Stomach (tissue), 4 donors: ENCODE measurements around the gene STARD5.

Experiments
- CTCF ChIP-seq, 7 experiments: fragments of 450-650 bp in 4 of 7; fragments of 200-600 bp in 3 of 7; sonication (generic) in 3 of 7; IDR thresholded peaks; one replicate each; pipeline ENCODE4 v1.5.1; 2016 to 2019; ENCODE audit warnings: antibody characterized with exemption in 7 of 7, control low read depth in 2 of 7, mild to moderate bottlenecking in 1 of 7
- POLR2A ChIP-seq, 4 donors: fragments of 450-650 bp; IDR thresholded peaks; one replicate each; pipeline ENCODE4 v1.6.1; 2016; ENCODE audit warnings: antibody characterized with exemption in 4 of 4, control low read depth in 2 of 4, mild to moderate bottlenecking in 1 of 4, moderate library complexity in 1 of 4
- POLR2AphosphoS5 ChIP-seq, 3 donors: sonication (generic); formaldehyde crosslinking; IDR thresholded peaks; one replicate each; pipeline ENCODE4 v1.6.1; 2016; ENCODE audit warnings: antibody characterized with exemption in 3 of 3

- TF ChIP-seq POLR2AphosphoS5 (IDR thresholded peaks at IDR 0.05) (no peak), POLR2A (IDR thresholded peaks at IDR 0.05) (no peak), CTCF (IDR thresholded peaks at IDR 0.05) (no peak)
Measured at GRCh38 chr15:81363718-81364500, 40.0 kb upstream of the STARD5 start.
